Hepatocyte (in vitro differentiated cells): Measurements from ENCODE around the gene C14orf119.

ENCODE experiments used
- CTCF ChIP-seq: fragments of 200-600 bp; sonication (generic); IDR thresholded peaks from 2 replicates; pipeline ENCODE4 v1.5.1; 2016; ENCODE audit warnings: antibody characterized with exemption, mild to moderate bottlenecking; ENCODE audit not compliant: poor library complexity
- EZH2phosphoT487 ChIP-seq: fragments of 200-600 bp; sonication (generic); IDR thresholded peaks from one replicate; pipeline ENCODE4 v1.6.1; 2018; ENCODE audit warnings: antibody characterized with exemption, mild to moderate bottlenecking, low read depth, moderate library complexity; ENCODE audit not compliant: unreplicated experiment, severe bottlenecking

GRCh38 chr14:23131482-23131881 is 36.2 kb downstream of the C14orf119 start:
- no peak for TF ChIP-seq CTCF
- TF ChIP-seq EZH2phosphoT487, result no peak
